ENCODE data around the gene CR1.
"Not testable (repeated sequence)": the region's sequence is repeated elsewhere in the genome, so short reads cannot be mapped to it uniquely, and the experiment has no call there.

Gene CR1

GRCh38 chr1:207672522-207673130 is 176.7 kb downstream of the CR1 start:
- no peak for DNase-seq (ENCODE audit: low read depth, low spot score)

- no peak for DNase-seq (ENCODE audit: low read depth, low spot score)
Measured at GRCh38 chr1:207673399-207673798, 177.4 kb downstream of the CR1 start.

DNA sequence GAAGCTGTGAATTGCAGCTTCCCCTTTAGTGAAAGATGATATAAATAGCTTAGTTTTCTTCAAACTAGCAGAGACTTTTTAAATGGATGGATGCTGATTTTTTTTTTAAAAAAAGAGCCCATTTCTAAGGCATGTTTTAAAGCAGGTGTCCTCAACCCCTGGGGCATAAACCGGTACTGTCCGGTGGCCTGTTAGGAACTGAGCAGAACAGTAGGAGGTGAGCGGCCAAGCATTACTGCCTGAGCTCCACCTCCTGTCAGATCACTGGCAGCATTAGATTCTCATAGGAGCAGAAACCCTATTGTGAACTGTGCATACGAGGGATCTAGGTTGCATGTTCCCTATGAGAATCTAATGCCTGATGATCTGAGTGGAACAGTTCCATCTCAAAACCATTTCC is 180.2 kb downstream of the CR1 start:
- DNase-seq (ENCODE audit: low read depth, low spot score): no peak

GRCh38 chr1:207680590-207681388 is 184.8 kb downstream of the CR1 start:
- not testable (repeated sequence) for DNase-seq (ENCODE audit: low read depth, low spot score)

GRCh38 chr1:207682872-207683434 is 187.0 kb downstream of the CR1 start:
- not testable (repeated sequence) for DNase-seq (ENCODE audit: low read depth, low spot score)

DNA sequence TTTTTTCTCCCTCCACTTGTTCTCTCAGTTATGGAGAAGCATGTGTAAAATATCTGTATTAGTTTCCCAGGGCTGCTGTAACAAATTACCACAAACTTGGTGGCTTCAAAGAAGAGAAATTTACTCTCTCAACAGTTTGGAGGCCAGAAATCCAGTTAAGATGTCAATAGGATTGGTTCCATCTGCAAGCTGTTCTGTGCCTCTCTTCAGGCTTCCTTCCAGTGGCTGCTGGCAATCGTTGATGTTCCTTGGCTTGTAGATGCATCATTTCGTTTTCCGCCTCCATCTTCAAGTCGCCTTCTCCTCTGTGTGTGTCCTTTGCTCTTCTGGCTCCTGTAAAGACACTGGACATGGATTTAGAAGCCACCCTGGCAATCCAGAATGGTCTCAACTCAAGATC is 194.6 kb downstream of the CR1 start:
- not testable (repeated sequence) for DNase-seq (ENCODE audit: low read depth, low spot score)

DNA sequence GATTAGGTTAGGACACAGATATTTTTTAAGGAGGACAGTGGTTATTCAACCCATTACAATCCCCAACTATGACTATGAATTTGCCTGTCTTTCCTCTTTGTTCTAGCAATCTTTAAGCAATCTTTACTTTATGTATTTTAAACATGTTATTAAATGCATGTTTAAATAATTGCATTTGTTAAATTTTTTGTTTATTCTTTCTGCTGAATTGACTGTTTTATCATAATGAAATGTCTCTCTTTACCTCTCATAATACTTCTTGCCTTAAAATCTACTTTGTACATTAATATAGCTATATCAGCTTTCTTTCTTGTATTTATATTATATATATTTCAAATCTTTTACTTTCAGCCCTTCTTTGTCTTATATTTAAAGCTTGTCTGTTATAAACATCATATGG is 195.1 kb downstream of the CR1 start:
- DNase-seq (ENCODE audit: low read depth, low spot score): no peak
